Right cardiac atrium (tissue), 5 donors: ENCODE data around the gene SH3RF1. TPM values are rescaled to one million over a fixed set of nuclear protein-coding genes. Genes with fewer than 3 reads are reported as not detected.

Experiments used
- ATAC-seq, 2 donors: fragments of 200-7000 bp; cut with Tn5 transposase; one replicate each; pipeline versions ENCODE4 v1.8.0 to v1.9.1; 2020; ENCODE audit warnings: moderate library complexity in 2 of 2, mild to moderate bottlenecking in 1 of 2
- DNase-seq, 3 donors: peaks; one replicate each; pipeline ENCODE4 v3.0.0-alpha.2; 2020
- H3K27ac ChIP-seq: one replicate; pipeline ENCODE4 v1.5.1; 2013; ENCODE audit warnings: mild to moderate bottlenecking, low read length, control low read depth, moderate library complexity
- H3K27me3 ChIP-seq: one replicate; pipeline ENCODE4 v1.6.1; 2013; ENCODE audit not compliant: control insufficient read depth, insufficient read depth
- H3K4me1 ChIP-seq: one replicate; pipeline ENCODE4 v1.6.1; 2013; ENCODE audit warnings: low read length; ENCODE audit not compliant: control insufficient read depth, insufficient read depth
- H3K4me3 ChIP-seq: one replicate; pipeline ENCODE4 v1.5.1; 2013; ENCODE audit warnings: low read length, control low read depth
- H3K9me3 ChIP-seq: one replicate; pipeline ENCODE4 v1.6.1; 2013; ENCODE audit warnings: low read length; ENCODE audit not compliant: control insufficient read depth
- WGBS: extraction: QIAGEN DNeasy Blood & Tissue Kit; methylation state at CpG from one replicate; pipeline ENCODE4 v1.1.7; 2013; 5-methylcytosine and 5-hydroxymethylcytosine counted together
- intact Hi-C, 4 donors: fragments of 100-400 bp; cut with DNase I; formaldehyde crosslinking; loops; one replicate each; pipeline versions ENCODE4 v1.11.0 to v1.14.0; 2022 to 2023
- polyA plus RNA-seq: library from polyadenylated mRNA; stranded (reverse); fragments of 200-250 nt; gene quantifications from one replicate; pipeline ENCODE4 v1.2.3, GENCODE V29; 2013
- total RNA-seq, 4 donors: library from RNA; stranded (reverse); fragmentation: NEBNext Ultra II Directional; extraction: Animal tissue kit (Norgen Biotek cat#: 25700); gene quantifications; one replicate each; pipeline ENCODE4 v1.2.1, GENCODE V29; 2021
- donor health status: healthy with polysubstance abuse.
- donor health status: DM: no; HTN: yes; CAD: no.
- donor health status: DM: no; HTN: no; CAD: no.
- donor health status: DM: no; HTN: yes; CAD: no; lungs with severe emphysema.
- donor health status: DM: yes; HTN: yes; CAD: no.

Gene SH3RF1
- total and polyA plus RNA-seq, 5 donors, result 2.4 to 16.7 (median 7.9) TPM

- Histone ChIP-seq H3K4me1 (peaks cover 7% of the 10 kb centered on the region), H3K4me3 (no peak overlapping the region), H3K27ac (no peak overlapping the region), H3K9me3 (no peaks in the 10 kb centered on the region), H3K27me3 (no peaks in the 10 kb centered on the region)
- intact Hi-C loops, result no loop called here
- no peak for DNase-seq
- WGBS, result 77% methylated on average over 6 of the region's 6 CpGs
- no peak for ATAC-seq
Measured at GRCh38 chr4:169222761-169223160, 48.0 kb downstream of the SH3RF1 start.

DNA sequence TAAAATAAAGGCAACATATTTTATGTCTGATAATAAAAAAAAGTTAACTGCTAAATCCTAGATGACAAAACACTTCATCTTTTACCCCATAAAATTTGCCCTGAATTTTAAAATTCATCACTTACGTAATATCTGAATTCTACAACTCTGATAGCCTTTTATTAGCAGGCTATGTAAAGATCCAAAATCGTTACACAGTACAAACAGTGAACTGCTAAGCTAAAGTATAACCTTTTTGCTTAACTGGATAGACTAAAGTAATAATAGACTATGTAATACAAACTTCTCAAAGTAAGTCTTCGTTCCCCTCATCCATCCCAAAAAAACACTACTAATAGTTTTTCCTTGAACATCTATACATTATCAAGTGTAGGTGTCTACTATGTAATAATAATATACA lies 49.1 kb downstream of the SH3RF1 start:
- ATAC-seq (no peak), DNase-seq (no peak)
- intact Hi-C loops, result no loop called here
- Histone ChIP-seq H3K27me3 (no peaks in the 10 kb centered on the region), H3K4me1 (peaks cover 7% of the 10 kb centered on the region), H3K9me3 (no peaks in the 10 kb centered on the region), H3K4me3 (no peak overlapping the region), H3K27ac (no peak overlapping the region)
- WGBS, result 93% methylated on average over 3 of the region's 3 CpGs

DNA sequence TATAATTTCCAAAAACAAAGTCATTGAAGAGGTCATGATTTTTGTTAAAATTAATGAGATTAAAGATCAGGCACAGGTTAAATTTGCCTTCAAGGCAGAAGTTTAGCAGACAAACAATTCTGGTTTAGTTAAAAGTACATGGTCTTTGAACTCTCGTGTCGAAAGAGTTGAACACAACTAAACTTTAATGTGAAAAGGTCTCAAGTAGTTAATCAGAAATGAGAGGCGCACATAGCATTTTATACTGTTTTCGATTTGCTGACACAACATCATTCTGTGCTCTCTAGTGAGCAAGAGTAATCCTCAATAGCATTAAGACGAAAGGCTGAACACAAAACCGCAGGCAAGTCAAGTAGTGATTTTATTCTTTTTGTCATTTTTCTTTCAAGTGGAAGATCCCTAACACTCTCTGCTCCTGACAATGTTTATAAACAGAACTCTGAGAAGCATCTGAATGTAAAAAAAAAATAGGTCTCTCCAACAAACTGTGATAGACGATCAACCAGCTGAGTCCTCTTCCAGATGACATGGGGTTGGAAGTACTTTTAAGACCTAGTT lies 49.8 kb downstream of the SH3RF1 start:
- no peak overlapping the region for H3K4me3 ChIP-seq
- ATAC-seq (no peak), DNase-seq (no peak)
- H3K9me3 ChIP-seq, result no peaks in the 10 kb centered on the region
- intact Hi-C loops, result no loop called here
- WGBS, result 87% methylated on average over 7 of the region's 7 CpGs
- H3K27me3 ChIP-seq, result no peaks in the 10 kb centered on the region
- no peak overlapping the region for H3K27ac ChIP-seq
- H3K4me1 ChIP-seq, result peaks cover 7% of the 10 kb centered on the region

- Histone ChIP-seq H3K4me1 (peaks cover 5% of the 10 kb centered on the region), H3K27ac (no peak overlapping the region), H3K9me3 (no peaks in the 10 kb centered on the region), H3K27me3 (no peaks in the 10 kb centered on the region), H3K4me3 (no peak overlapping the region)
- ATAC-seq (no peak), DNase-seq (no peak)
- intact Hi-C loops, result no loop called here
- WGBS, result 96% methylated on average over 3 of the region's 3 CpGs
Measured at GRCh38 chr4:169220447-169220846, 50.3 kb downstream of the SH3RF1 start.

DNA sequence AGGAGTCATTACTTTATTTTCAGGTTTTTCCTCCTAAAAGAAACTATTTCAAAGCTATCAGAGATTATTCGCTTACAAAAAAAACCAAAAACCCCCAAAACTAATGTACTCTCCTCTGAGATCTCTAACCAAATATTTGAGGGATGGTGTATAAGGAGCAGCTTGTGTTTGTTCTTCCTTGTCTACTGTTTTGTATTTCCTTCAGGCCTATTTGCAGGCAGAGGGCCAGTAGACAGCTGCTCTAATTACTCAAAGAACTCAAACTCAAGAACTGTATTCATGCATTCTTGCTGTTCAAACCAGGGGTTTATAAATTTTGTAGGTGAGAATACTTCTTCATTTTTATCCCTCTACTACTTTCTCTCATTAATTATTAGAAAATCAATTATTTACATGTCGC lies 51.3 kb downstream of the SH3RF1 start:
- no peaks in the 10 kb centered on the region for H3K27me3 ChIP-seq
- no peak for DNase-seq
- H3K9me3 ChIP-seq, result no peaks in the 10 kb centered on the region
- no peaks in the 10 kb centered on the region for H3K4me1 ChIP-seq
- peak in 1 of 2 donors; percentile 57 for ATAC-seq
- no peak overlapping the region for H3K27ac ChIP-seq
- WGBS, result 81% methylated on average over 2 of the region's 2 CpGs
- intact Hi-C loops, result no loop called here
- H3K4me3 ChIP-seq, result no peak overlapping the region

GRCh38 chr4:169215656-169216055 lies 55.1 kb downstream of the SH3RF1 start:
- 82% methylated on average over 4 of the region's 4 CpGs for WGBS
- no peaks in the 10 kb centered on the region for H3K27me3 ChIP-seq
- DNase-seq, result no peak
- H3K27ac ChIP-seq, result no peak overlapping the region
- H3K9me3 ChIP-seq, result no peaks in the 10 kb centered on the region
- intact Hi-C loops, result no loop called here
- ATAC-seq, result no peak
- H3K4me3 ChIP-seq, result no peak overlapping the region
- H3K4me1 ChIP-seq, result no peaks in the 10 kb centered on the region

GRCh38 chr4:169212981-169213380 lies 57.8 kb downstream of the SH3RF1 start:
- ATAC-seq (no peak), DNase-seq (no peak)
- H3K4me3 ChIP-seq, result no peak overlapping the region
- WGBS, result 85% methylated on average over 2 of the region's 2 CpGs
- no peaks in the 10 kb centered on the region for H3K27me3 ChIP-seq
- intact Hi-C loops, result no loop called here
- no peak overlapping the region for H3K27ac ChIP-seq
- peaks cover 2% of the 10 kb centered on the region for H3K4me1 ChIP-seq
- no peaks in the 10 kb centered on the region for H3K9me3 ChIP-seq

- peaks cover 2% of the 10 kb centered on the region for H3K4me1 ChIP-seq
- ATAC-seq (no peak), DNase-seq (no peak)
- no peak overlapping the region for H3K27ac ChIP-seq
- no peak overlapping the region for H3K4me3 ChIP-seq
- intact Hi-C loops, result no loop called here
- H3K9me3 ChIP-seq, result no peaks in the 10 kb centered on the region
- no peaks in the 10 kb centered on the region for H3K27me3 ChIP-seq
- WGBS, result 90% methylated on average over 3 of the region's 3 CpGs
Measured at GRCh38 chr4:169210504-169211118, 60.1 kb downstream of the SH3RF1 start.

DNA sequence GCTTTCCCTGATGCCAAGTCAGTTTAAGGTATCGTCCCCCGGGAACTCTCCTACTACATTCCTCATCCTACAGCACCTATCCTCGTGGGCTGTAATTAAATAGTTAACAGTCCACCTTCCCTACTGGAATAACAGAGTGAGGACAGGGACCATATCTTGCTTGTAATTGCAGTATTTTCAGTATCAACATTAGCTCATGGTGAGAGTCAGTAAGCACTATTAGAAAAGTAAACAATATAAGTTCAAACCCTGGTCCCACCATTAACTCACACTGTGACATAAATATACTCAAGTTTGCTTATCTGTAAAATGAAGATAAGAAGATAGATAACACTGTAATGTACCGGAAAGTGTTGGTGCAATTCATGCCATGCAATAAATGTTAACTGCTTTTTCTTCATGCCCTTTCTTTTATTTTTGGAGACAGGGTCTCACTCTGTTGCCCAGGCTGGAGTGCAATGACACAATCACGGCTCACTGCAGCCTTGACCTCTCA lies 61.3 kb downstream of the SH3RF1 start:
- intact Hi-C loops, result no loop called here
- DNase-seq, result no peak
- no peak for ATAC-seq
- no peaks in the 10 kb centered on the region for H3K27me3 ChIP-seq
- H3K9me3 ChIP-seq, result no peaks in the 10 kb centered on the region
- 69% methylated on average over 5 of the region's 5 CpGs for WGBS
- peaks cover 2% of the 10 kb centered on the region for H3K4me1 ChIP-seq
- H3K4me3 ChIP-seq, result no peak overlapping the region
- no peak overlapping the region for H3K27ac ChIP-seq

- Histone ChIP-seq H3K27ac (no peak overlapping the region), H3K27me3 (no peaks in the 10 kb centered on the region), H3K4me3 (no peak overlapping the region), H3K9me3 (no peaks in the 10 kb centered on the region), H3K4me1 (peaks cover 2% of the 10 kb centered on the region)
- no peak for ATAC-seq
- no peak for DNase-seq
- intact Hi-C loops, result no loop called here
- WGBS, result 65% methylated on average over 1 of the region's 1 CpG
Measured at GRCh38 chr4:169208516-169208915, 62.2 kb downstream of the SH3RF1 start.

- intact Hi-C loops, result no loop called here
- ATAC-seq (no peak), DNase-seq (no peak)
- H3K9me3 ChIP-seq, result no peaks in the 10 kb centered on the region
- H3K27ac ChIP-seq, result no peak overlapping the region
- WGBS, result 69% methylated on average over 3 of the region's 3 CpGs
- peaks cover 2% of the 10 kb centered on the region for H3K4me1 ChIP-seq
- no peaks in the 10 kb centered on the region for H3K27me3 ChIP-seq
- no peak overlapping the region for H3K4me3 ChIP-seq
Measured at GRCh38 chr4:169208090-169208455, 62.7 kb downstream of the SH3RF1 start.
